NCI-H526 treated with DMSO at 0.1 percent for 48 hours (cell line): ENCODE data around the gene CCDC201.
"Not testable (repeated sequence)": the region's sequence is repeated elsewhere in the genome, so short reads cannot be mapped to it uniquely, and the experiment has no call there.

Experiments
- DNase-seq: peaks from one replicate; lab custom pipeline; 2025; lab: John Stamatoyannopoulos, UW

CCDC201 gene

DNA sequence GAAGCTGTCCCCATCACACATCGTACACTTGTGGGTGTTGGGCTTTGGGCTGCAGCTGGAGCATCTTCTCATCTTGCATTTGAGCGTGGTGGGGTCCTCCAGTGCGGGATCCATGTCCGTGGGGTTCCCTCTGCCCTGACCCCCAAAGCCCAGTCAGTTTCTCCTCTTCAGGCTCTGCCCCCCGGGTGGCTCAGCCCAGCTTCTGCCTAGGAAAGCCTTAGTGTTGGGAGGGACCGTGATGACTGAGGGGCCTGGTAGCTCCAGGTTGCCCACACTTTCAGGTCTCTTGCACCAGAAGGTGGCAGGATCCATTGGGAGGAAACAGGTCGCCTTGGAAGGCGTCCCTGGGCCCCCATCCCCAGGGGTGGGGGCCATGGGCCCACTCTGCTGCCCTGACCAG, 55.9 kb downstream of the CCDC201 start:
- DNase-seq = not testable (repeated sequence)

DNA sequence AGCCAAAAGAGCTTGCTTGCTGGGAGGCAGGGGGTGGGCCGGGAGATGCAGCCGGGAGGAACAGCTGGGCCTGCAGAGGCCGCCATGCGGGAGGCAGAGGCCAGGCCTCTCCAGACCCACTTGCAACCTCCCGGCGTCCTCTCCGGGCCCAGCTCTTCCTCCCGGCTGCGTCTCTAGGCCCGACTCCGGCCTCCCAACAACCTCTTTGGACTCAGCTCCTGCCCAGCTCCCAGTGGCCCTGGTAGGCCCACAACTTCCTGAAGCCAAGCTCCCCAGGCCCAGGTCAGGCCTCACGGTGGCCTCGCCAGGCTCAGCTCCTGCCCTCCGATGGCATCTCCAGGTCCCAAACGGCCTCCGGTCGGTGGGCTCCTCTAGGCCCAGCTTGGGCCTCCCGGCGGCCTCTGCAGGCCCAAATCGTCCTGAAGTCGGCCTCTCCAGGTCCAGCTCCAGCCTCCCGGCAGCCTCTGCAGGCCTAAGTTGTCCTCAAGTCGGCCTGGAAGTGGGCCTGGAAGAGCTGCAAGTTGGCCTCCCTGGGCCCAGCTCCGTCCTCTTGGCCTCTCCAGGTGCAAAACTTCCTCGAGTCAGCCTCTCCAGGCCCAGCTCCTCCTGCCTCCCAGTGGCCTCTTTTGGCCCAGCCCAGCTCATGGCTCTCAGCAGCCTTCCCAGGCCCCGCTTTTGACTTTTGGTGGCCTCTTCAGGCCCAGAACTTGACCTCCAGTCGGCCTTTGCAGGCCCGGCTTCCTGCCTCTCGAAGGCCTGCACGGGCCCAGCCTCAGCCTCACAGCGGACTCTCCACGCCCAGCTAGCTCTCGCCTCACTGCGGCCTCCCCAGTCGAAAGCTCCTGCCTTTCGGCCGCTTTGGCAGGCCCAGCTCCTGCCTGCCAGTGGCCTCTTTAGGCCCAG, 58.4 kb downstream of the CCDC201 start:
- DNase-seq = not testable (repeated sequence)

DNA sequence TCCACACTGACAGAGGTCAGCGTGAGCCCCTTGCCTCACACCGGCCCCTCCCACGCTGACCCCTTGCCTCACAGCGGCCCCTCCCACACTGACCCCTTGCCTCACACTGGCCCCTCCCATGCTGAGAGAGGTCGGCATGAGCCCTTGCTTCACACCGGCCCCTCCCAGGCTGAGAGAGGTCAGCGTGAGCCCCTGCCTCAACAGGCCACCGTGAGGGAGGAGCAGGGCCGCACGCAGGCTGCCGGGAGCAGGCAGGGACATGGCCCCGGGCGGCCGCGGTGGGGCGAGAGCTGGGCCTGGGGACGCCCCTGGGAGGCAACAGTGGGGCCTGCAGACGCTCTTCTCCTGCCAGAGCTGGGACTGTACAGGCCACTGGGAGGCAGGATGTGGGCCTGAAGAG, 59.1 kb downstream of the CCDC201 start:
- DNase-seq = not testable (repeated sequence)

DNA sequence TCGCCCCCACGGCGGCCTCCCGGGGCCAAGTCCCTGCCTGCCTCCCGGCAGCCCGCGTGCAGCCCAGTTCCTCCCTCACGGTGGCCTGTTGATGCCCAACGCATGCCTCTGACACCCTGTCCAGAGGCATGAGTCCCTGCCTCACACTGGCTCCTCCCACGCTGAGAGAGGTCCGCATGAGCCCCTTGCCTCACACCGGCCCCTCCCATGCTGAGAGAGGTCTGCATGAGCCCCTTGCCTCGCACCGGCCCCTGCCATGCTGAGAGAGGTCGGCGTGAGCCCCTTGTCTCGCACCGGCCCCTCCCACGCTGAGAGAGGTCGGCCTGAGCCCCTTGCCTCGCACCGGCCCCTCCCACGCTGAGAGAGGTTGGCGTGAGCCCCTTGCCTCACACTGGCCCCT, 59.9 kb downstream of the CCDC201 start:
- no peak for DNase-seq

DNA sequence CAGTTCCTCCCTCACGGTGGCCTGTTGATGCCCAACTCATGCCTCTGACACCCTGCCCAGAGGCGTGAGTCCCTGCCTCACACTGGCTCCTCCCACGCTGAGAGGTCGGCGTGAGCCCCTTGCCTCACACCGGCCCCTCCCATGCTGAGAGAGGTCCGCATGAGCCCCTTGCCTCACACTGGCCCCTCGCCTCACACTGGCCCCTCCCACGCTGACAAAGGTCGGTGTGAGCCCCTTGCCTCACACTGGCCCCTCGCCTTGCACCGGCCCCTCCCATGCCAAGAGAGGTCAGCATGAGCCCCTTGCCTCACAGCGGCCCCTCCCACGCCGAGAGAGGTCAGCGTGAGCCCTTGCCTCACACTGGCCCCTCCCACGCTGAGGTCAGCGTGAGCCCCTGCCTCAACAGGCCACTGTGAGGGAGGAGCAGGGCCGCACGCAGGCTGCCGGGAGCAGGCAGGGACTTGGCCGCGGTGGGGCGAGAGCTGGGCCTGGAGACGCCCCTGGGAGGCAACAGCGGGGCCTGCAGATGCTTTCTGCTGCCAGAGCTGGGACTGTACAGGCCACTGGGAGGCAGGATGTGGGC, 61.1 kb downstream of the CCDC201 start:
- not testable (repeated sequence) for DNase-seq

DNA sequence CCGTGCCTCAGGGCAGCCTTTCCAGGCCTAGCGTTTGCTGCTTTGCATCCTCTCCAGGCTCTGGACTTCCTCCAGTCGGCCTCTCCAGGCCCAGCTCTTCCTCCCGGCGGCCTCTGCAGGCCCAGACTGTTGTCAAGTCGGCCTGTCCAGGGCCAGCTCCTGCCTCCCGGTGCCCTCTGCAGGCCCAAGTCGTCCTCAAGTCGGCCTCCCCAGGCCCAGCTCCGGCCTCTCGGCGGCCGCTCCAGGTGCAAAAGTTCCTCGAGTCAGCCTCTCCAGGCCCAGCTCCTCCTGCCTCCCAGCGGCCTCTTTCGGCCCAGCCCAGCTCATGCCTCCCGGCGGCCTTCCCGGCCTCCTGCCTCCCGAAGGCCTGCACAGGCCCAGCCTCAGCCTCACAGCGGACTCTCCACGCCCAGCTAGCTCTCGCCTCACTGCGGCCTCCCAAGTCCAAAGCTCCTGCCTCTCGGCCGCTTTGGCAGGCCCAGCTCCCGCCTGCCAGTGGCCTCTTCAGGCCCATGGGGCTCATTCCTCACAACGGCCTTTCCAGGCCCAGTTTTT, 62.4 kb downstream of the CCDC201 start:
- DNase-seq = not testable (repeated sequence)
